ENCODE data around the gene ETS2.

Gene ETS2

DNA sequence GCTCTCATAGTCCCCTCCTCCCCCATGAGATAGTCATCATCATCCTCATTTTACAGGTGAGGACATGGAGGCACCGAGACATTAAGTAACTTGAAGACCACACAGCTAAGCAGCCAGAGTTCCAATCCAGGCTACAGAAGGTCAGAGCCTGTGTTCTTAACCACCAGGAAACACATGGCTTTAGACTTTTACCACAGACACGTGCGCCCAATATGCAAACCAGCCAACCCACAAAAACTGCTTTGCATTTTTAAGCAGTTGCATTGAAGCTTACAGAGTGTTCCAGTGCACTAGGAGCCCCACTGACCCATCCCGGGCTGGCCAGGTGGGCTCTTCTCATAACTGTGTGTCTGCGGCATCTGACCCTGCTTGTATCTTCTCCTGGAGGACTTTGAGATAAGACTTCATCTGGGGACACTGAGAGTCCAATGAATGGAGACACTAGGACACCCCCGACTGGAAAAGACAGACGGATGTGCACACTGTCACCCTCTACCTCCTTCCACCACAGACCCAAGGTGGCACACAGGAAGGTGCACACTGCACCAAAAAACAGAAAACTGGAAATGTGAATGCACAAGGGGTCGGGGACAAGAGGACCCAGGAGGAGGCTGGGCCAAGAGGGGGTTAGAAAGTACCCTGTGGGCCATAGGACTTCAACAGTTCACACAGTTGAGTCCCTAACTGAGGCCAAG, 56.4 kb downstream of the ETS2 start:
- no peak for DNase-seq (ENCODE audit: low read depth)

DNA sequence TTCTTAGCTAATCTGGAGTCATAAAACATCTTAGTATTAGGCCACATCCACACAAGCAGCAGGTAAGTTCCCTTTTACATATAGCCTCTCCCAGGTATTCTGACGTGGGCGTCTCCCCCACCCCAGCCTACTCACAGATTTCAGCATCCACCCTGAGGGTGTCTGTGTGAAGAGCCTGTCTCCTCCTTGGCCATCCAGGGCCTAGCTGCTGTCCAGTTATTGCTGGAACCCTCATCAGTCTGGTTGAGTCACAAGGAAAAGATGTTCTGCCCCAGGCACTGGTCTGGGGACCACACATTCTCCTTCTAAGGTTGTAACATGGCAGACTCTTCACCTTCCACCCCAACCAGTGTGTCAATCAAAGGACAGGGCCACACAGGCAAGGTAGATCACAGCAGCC, 57.6 kb downstream of the ETS2 start:
- DNase-seq (ENCODE audit: low read depth), result no peak

DNA sequence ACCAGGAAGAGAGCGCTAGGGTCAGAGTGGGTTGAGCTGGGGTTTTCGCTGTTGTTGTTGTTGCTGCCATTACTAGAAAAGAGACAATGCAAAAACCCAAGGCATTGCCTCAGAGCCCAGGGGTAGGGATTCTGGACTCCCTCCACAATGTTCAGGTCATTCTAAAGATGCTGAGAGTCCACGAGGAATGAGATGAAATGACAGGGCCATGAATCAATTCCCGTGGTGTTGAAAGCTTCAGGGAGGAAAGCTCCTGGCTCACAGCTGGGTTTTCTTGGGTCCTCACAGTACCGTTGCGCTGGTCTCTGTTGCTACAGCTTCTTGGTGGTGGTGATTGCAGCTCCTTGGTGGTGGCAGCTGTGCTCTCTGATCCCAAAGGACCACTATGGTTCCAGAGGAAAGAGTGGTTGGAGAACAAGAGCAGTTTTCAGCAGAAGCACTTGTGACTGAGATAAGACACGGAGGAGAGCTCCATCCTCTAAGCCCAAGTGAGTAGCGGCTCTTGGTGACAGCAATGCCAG, 58.2 kb downstream of the ETS2 start:
- DNase-seq (ENCODE audit: low read depth), result no peak

DNA sequence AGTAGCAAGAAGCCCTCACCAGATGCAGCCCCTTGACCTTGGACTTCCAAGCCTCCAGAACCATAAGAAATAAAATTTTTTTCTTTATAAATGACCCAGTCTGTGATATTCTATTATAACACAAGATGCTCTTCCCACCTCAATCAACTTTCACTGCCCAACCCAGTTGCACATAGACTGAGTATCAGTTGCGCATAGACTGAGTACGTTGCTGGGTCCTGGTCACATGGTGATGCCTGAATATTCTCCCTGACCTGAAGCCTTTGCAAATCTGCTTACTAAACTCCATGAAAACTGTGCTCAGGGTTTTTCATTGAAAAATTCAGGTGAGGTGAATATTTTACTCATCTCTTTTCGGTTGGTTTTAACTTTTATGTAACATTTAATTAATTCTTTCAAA, 59.2 kb downstream of the ETS2 start:
- no peak for DNase-seq (ENCODE audit: low read depth)

DNA sequence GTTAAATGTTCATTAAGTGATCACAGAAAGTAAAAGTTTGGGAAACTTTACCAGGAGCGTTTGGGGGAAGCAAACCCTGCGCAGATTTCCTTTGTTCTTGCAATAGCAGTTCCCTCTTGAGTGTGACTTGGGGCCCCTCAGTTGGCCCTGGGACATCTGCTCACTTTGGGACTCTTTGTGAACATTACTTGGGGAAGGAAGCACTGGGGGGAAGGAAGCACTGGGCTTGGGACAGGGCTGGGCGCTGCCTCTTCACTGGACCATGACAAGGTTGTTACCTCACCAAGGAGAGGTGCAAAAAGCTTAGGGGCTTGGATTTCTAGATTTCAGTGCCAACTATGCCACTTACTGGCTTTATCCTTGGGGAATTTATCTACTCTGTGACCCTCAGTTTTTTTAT, 63.5 kb downstream of the ETS2 start:
- DNase-seq (ENCODE audit: low read depth), result no peak

DNA sequence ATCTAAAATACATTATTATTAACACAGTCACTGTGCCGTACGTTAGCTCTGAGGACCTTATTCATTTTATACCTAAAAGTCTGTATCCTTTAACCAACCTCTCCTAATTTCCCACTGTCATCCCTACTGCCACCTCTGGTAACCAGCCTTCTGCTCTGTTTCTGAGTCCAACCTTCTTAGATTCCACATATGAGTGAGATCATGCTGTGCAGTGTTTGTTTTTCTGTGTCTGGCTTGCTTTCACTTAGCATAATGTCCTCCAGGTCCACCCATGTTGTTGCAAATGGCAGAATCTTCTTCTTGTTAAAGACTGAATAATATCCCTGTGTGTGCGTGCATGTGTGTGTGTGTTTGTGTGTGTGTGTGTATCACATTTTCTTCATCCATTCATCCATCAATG, 64.2 kb downstream of the ETS2 start:
- no peak for DNase-seq (ENCODE audit: low read depth)
